Keratinocyte (primary cell): ENCODE results near the gene EPB41L4B. TPM values are rescaled to one million over a fixed set of nuclear protein-coding genes. Genes with fewer than 3 reads are reported as not detected.

Experiments
- DNase-seq: peaks from one replicate; pipeline ENCODE4 v3.0.0-alpha.2; 2011; ENCODE audit warnings: low read depth, missing footprints, low spot score
- FAIRE-seq: peaks from 2 replicates; lab custom pipeline; 2011; peaks lifted over from hg19 to GRCh38; lab: Jason Lieb, UNC
- H2AFZ ChIP-seq: 2 replicates; pipeline ENCODE4 v1.6.0; 2012; ENCODE audit warnings: low read length, control low read depth, inconsistent platforms; ENCODE audit not compliant: control insufficient read depth
- H3K27ac ChIP-seq: 2 replicates; pipeline ENCODE4 v1.5.1; 2011; ENCODE audit warnings: low read length; ENCODE audit not compliant: control insufficient read depth, insufficient read depth
- H3K27me3 ChIP-seq: 3 replicates; pipeline ENCODE4 v1.6.0; 2011; ENCODE audit warnings: low read length; ENCODE audit not compliant: control insufficient read depth, insufficient read depth; ENCODE audit errors: extremely low read depth
- H3K36me3 ChIP-seq, 2 experiments: 2 replicates in 1 of 2; 3 replicates in 1 of 2; pipeline ENCODE4 v1.5.1; 2011; ENCODE audit warnings: low read length in 2 of 2, mild to moderate bottlenecking in 1 of 2; ENCODE audit not compliant: control insufficient read depth in 2 of 2, insufficient read depth in 2 of 2; ENCODE audit errors: extremely low read depth in 1 of 2
- H3K4me1 ChIP-seq: 3 replicates; pipeline ENCODE4 v1.5.1; 2011; ENCODE audit warnings: low read length; ENCODE audit not compliant: control insufficient read depth, insufficient read depth; ENCODE audit errors: extremely low read depth
- H3K4me2 ChIP-seq: 3 replicates; pipeline ENCODE4 v1.6.0; 2011; ENCODE audit warnings: low read depth, low read length; ENCODE audit not compliant: control insufficient read depth, insufficient read depth; ENCODE audit errors: extremely low read depth
- H3K4me3 ChIP-seq, 3 experiments: fragments of 200-600 bp in 1 of 3; sonication (generic) in 1 of 3; 2 replicates in 2 of 3; 3 replicates in 1 of 3; pipeline ENCODE4 v1.5.1; 2011 to 2016; ENCODE audit warnings: low read length in 3 of 3, mild to moderate bottlenecking in 3 of 3, control low read depth in 2 of 3, inconsistent platforms in 1 of 3, low read depth in 1 of 3, mixed read lengths in 1 of 3, mixed run types in 1 of 3, moderate library complexity in 1 of 3; ENCODE audit not compliant: control insufficient read depth in 2 of 3, insufficient read depth in 2 of 3; ENCODE audit errors: extremely low read depth in 1 of 3
- H3K79me2 ChIP-seq: 2 replicates; pipeline ENCODE4 v1.6.0; 2012; ENCODE audit warnings: low read length; ENCODE audit not compliant: control insufficient read depth, insufficient read depth
- H3K9ac ChIP-seq: 3 replicates; pipeline ENCODE4 v1.6.0; 2011; ENCODE audit warnings: low read length; ENCODE audit not compliant: control insufficient read depth, insufficient read depth; ENCODE audit errors: extremely low read depth
- H3K9me1 ChIP-seq: 3 replicates; pipeline ENCODE4 v1.6.0; 2011; ENCODE audit warnings: low read length; ENCODE audit not compliant: control insufficient read depth, insufficient read depth; ENCODE audit errors: extremely low read depth
- H3K9me3 ChIP-seq: 2 replicates; pipeline ENCODE4 v1.5.1; 2012; ENCODE audit warnings: low read depth, low read length; ENCODE audit not compliant: control insufficient read depth
- H4K20me1 ChIP-seq: 3 replicates; pipeline ENCODE4 v1.6.0; 2011; ENCODE audit warnings: low read length; ENCODE audit not compliant: control insufficient read depth, insufficient read depth; ENCODE audit errors: extremely low read depth
- EZH2 ChIP-seq: IDR thresholded peaks from one replicate; pipeline ENCODE4 v1.6.1; 2012; ENCODE audit warnings: inconsistent platforms, mild to moderate bottlenecking, low read length, moderate library complexity
- dilution Hi-C: fragments of 300-500 bp; cut with MboI; formaldehyde crosslinking; loops from one replicate; pipeline ENCODE4 v1.7.0; 2020; ENCODE audit warnings: low sequenced_read_pairs; ENCODE audit not compliant: extremely low pct_ligation_motif_present
- polyA plus RNA-seq, 5 experiments: library from polyadenylated mRNA; depleted of rRNA in 3 of 5; stranded (reverse) in 3 of 5; stranded (forward) in 1 of 5; unstranded in 1 of 5; fragments of >200 nt; gene quantifications; 1 replicate in 1 of 5; 2 replicates in 3 of 5; 3 replicates in 1 of 5; pipeline versions ENCODE4 v1.2.1 to v1.2.3, GENCODE V29; 2011 to 2012; ENCODE audit warnings: missing spikeins in 2 of 5, low read depth in 1 of 5, low replicate concordance in 1 of 5
- TF ChIP-seq, protein P1 (sequence below), 3 experiments: IDR thresholded peaks in 1 of 3; conservative IDR thresholded peaks in 1 of 3; optimal IDR thresholded peaks in 1 of 3; 2 replicates in 2 of 3; 3 replicates in 1 of 3; pipeline versions ENCODE3 to v1.5.1; 2011; ENCODE audit warnings: low read length in 3 of 3, mild to moderate bottlenecking in 3 of 3, moderate library complexity in 2 of 3, control low read depth in 1 of 3, inconsistent platforms in 1 of 3; ENCODE audit not compliant: insufficient read depth in 2 of 3; ENCODE audit errors: extremely low read depth in 1 of 3

EPB41L4B gene
- polyA plus RNA-seq, 1 donor (not counting 4 experiments of a cell fraction or from before 2014, with no cell fraction given), result 13.7 TPM

DNA sequence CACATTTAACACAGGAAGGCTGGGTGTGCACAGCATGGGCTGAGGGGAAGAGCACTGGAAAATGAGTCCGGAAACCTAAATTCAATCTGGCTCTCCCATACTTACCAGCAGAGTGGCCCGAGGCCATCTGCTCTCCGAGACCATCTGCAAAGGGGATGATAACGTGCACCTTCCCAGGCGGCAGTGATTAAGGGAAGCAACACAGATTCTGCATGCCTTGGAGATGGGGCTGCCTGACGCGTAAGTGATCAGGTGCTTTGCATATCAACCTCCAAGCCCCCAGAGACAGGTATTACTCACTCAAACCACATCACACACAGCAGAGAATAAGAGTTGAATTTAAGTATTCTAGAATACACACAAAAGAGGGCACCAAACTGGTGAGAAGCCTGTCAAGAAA is 9.1 kb downstream of the EPB41L4B start:
- H3K27me3 ChIP-seq, result no peaks in the 10 kb centered on the region
- FAIRE-seq, result no peak
- no peak for TF ChIP-seq EZH2
- TF ChIP-seq, protein P1, sequence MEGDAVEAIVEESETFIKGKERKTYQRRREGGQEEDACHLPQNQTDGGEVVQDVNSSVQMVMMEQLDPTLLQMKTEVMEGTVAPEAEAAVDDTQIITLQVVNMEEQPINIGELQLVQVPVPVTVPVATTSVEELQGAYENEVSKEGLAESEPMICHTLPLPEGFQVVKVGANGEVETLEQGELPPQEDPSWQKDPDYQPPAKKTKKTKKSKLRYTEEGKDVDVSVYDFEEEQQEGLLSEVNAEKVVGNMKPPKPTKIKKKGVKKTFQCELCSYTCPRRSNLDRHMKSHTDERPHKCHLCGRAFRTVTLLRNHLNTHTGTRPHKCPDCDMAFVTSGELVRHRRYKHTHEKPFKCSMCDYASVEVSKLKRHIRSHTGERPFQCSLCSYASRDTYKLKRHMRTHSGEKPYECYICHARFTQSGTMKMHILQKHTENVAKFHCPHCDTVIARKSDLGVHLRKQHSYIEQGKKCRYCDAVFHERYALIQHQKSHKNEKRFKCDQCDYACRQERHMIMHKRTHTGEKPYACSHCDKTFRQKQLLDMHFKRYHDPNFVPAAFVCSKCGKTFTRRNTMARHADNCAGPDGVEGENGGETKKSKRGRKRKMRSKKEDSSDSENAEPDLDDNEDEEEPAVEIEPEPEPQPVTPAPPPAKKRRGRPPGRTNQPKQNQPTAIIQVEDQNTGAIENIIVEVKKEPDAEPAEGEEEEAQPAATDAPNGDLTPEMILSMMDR (optimal IDR thresholded peaks at IDR 0.05 in 1 of 3, IDR thresholded peaks at IDR 0.05 in 1 of 3, conservative IDR thresholded peaks at IDR 0.05 in 1 of 3; ENCODE audit: extremely low read depth in 1 of 3, insufficient read depth in 2 of 3, low read length in 3 of 3), result no peak
- no peak overlapping the region for H3K9ac ChIP-seq
- H3K9me3 ChIP-seq, result no peaks in the 10 kb centered on the region
- no peak for DNase-seq
- peaks cover 13% of the 10 kb centered on the region for H3K79me2 ChIP-seq
- peaks cover 3% of the 10 kb centered on the region for H3K9me1 ChIP-seq
- no peak overlapping the region for H3K4me3 ChIP-seq
- H4K20me1 ChIP-seq, result peaks cover 6% of the 10 kb centered on the region
- H3K4me1 ChIP-seq, result peaks cover 18% of the 10 kb centered on the region
- peaks cover 0 to 2% of the 10 kb centered on the region in 2 experiments for H3K36me3 ChIP-seq
- H3K27ac ChIP-seq, result no peak overlapping the region
- no peak overlapping the region for H2AFZ ChIP-seq
- no peak overlapping the region for H3K4me2 ChIP-seq
- dilution Hi-C loops, result no loop called here

DNA sequence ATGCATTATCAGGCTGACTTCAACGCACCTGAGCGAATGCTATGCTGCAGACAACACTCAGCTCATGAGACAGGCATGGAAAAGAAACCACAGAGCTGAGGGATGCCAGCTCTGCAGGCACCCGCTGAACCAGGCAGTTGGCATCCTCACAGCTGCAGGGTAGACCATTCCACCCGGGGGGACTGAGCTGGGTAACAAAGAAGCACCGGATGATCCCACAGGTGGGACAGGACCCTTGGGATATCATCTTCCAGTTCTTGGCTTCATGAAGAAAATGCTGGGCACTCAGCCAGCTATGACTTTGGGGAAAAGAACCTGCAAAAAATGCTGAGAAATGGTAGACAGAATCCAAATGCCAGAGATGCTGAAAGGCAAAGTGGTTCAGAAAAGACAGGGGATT is 9.6 kb downstream of the EPB41L4B start:
- dilution Hi-C loops, result no loop called here
- no peak for FAIRE-seq

More for the DNA sequence above, 9.6 kb downstream of the EPB41L4B start:
- Histone ChIP-seq H4K20me1 (peaks cover 6% of the 10 kb centered on the region), H3K27me3 (no peaks in the 10 kb centered on the region), H3K9ac (no peak overlapping the region), H3K9me1 (peaks cover 3% of the 10 kb centered on the region), H3K4me3 (no peak overlapping the region), H3K4me1 (peaks cover 13% of the 10 kb centered on the region), H3K36me3 (peaks cover 0 to 2% of the 10 kb centered on the region in 2 experiments), H3K9me3 (no peaks in the 10 kb centered on the region), H3K79me2 (peaks cover 13% of the 10 kb centered on the region), H2AFZ (no peak overlapping the region), H3K4me2 (no peak overlapping the region), H3K27ac (no peak overlapping the region)
- no peak for TF ChIP-seq EZH2
- TF ChIP-seq, protein P1 (optimal IDR thresholded peaks at IDR 0.05 in 1 of 3, IDR thresholded peaks at IDR 0.05 in 1 of 3, conservative IDR thresholded peaks at IDR 0.05 in 1 of 3; ENCODE audit: extremely low read depth in 1 of 3, insufficient read depth in 2 of 3, low read length in 3 of 3), result no peak
- DNase-seq, result no peak
